SK-N-SH (cell line): ENCODE results near the gene USE1. TPM values are rescaled to one million over a fixed set of nuclear protein-coding genes. Genes with fewer than 3 reads are reported as not detected.

Source experiments
- CTCF ChIA-PET: fragments of 300-600, 350-600 bp; formaldehyde crosslinking; extraction: SDS; loops from one replicate; lab custom pipeline; 2021; lab: Yijun Ruan, JAX
- POLR2A ChIA-PET: fragments of 350-600 bp; sonication (Branson Sonifier 250); formaldehyde crosslinking; extraction: SDS; loops from one replicate; lab custom pipeline; 2020; ENCODE audit warnings: antibody characterized with exemption, inconsistent platforms; lab: Yijun Ruan, JAX
- DNase-seq: peaks from one replicate; pipeline ENCODE4 v3.0.0; 2012
- H2AFZ ChIP-seq: fragments of 200-600 bp; sonication (generic); 2 replicates; pipeline ENCODE4 v1.8.1; 2016; ENCODE audit warnings: antibody characterized with exemption, mild to moderate bottlenecking, low read depth
- H3F3A ChIP-seq: fragments of 200-600 bp; sonication (generic); replicated peaks from 2 replicates; pipeline ENCODE3; 2016; ENCODE audit warnings: antibody characterized with exemption, mild to moderate bottlenecking; ENCODE audit not compliant: insufficient read depth
- H3K27ac ChIP-seq, 2 experiments: fragments of 200-500 bp in 1 of 2; fragments of 200-600 bp in 1 of 2; sonication (Bioruptor generic) in 1 of 2; sonication (generic), shearing (Covaris generic) in 1 of 2; 2 replicates each; pipeline versions ENCODE4 v1.5.1 to v1.6.1; 2014 to 2016; ENCODE audit warnings: low read depth in 2 of 2, inconsistent platforms in 1 of 2, low read length in 1 of 2, mild to moderate bottlenecking in 1 of 2, mixed read lengths in 1 of 2
- H3K27me3 ChIP-seq: fragments of 200-600 bp; sonication (generic), shearing (Covaris generic); 2 replicates; pipeline ENCODE4 v1.6.1; 2016; ENCODE audit warnings: mixed run types; ENCODE audit not compliant: insufficient read depth
- H3K36me3 ChIP-seq, 2 experiments: fragments of 200-500 bp in 1 of 2; fragments of 200-600 bp in 1 of 2; sonication (Bioruptor generic) in 1 of 2; sonication (generic) in 1 of 2; replicated peaks in 1 of 2; 2 replicates each; pipeline versions ENCODE3 to v1.5.1; 2014 to 2016; ENCODE audit warnings: low read length in 1 of 2, mild to moderate bottlenecking in 1 of 2; ENCODE audit not compliant: insufficient read depth in 2 of 2, control insufficient read depth in 1 of 2
- H3K4me1 ChIP-seq, 2 experiments: fragments of 200-500 bp in 1 of 2; fragments of 200-600 bp in 1 of 2; sonication (Bioruptor generic) in 1 of 2; sonication (generic), shearing (Covaris generic) in 1 of 2; 2 replicates each; pipeline versions ENCODE4 v1.5.1 to v1.6.1; 2014 to 2016; ENCODE audit warnings: low read depth in 1 of 2, low read length in 1 of 2, mixed run types in 1 of 2; ENCODE audit not compliant: insufficient read depth in 2 of 2, control insufficient read depth in 1 of 2
- H3K4me2 ChIP-seq: fragments of 200-600 bp; sonication (generic), shearing (Covaris generic); 2 replicates; pipeline ENCODE4 v1.6.1; 2017; ENCODE audit warnings: mixed run types
- H3K4me3 ChIP-seq, 2 experiments: fragments of 200-500 bp in 1 of 2; fragments of 200-600 bp in 1 of 2; sonication (Bioruptor generic) in 1 of 2; sonication (generic), shearing (Covaris generic) in 1 of 2; 2 replicates each; pipeline versions ENCODE4 v1.5.1 to v1.8.1; 2014 to 2016; ENCODE audit warnings: low read depth in 2 of 2, inconsistent platforms in 1 of 2, low read length in 1 of 2, mild to moderate bottlenecking in 1 of 2, mixed read lengths in 1 of 2, moderate library complexity in 1 of 2
- H3K79me2 ChIP-seq: fragments of 200-600 bp; sonication (generic); 2 replicates; pipeline ENCODE4 v1.8.1; 2017; ENCODE audit warnings: mild to moderate bottlenecking; ENCODE audit not compliant: insufficient read depth
- H3K9ac ChIP-seq: fragments of 200-600 bp; sonication (generic); 2 replicates; pipeline ENCODE4 v1.6.1; 2017; ENCODE audit warnings: mixed run types
- H3K9me2 ChIP-seq: fragments of 200-600 bp; sonication (generic); 2 replicates; pipeline ENCODE4 v1.6.1; 2017; ENCODE audit warnings: mixed run types
- H3K9me3 ChIP-seq: fragments of 200-600 bp; sonication (generic); 2 replicates; pipeline ENCODE4 v1.6.1; 2017; ENCODE audit warnings: mixed run types, mild to moderate bottlenecking, moderate library complexity
- H4K20me1 ChIP-seq: fragments of 200-600 bp; sonication (generic); 2 replicates; pipeline ENCODE4 v1.6.1; 2017; ENCODE audit warnings: mild to moderate bottlenecking, mixed run types; ENCODE audit not compliant: insufficient read depth
- CHD2 ChIP-seq: fragments of 150-350 bp; IDR thresholded peaks from 2 replicates; pipeline ENCODE4 v1.6.1; 2018; ENCODE audit warnings: low read length; ENCODE audit not compliant: partially characterized antibody
- EP300 ChIP-seq, 2 experiments: IDR thresholded peaks; 2 replicates each; pipeline versions ENCODE4 v1.4.0 to v1.6.1; 2012; ENCODE audit warnings: borderline replicate concordance in 1 of 2, low read depth in 1 of 2, low read length in 1 of 2
- EZH2phosphoT487 ChIP-seq: fragments of 200-600 bp; sonication (generic); IDR thresholded peaks from 2 replicates; pipeline ENCODE4 v1.6.1; 2017; ENCODE audit warnings: low read depth, mixed run types, mild to moderate bottlenecking, antibody characterized with exemption, moderate library complexity, borderline replicate concordance
- FOSL2 ChIP-seq: IDR thresholded peaks from 2 replicates; pipeline ENCODE4 v1.4.0; 2012; ENCODE audit warnings: low read depth, mild to moderate bottlenecking, moderate library complexity, borderline replicate concordance
- FOXJ3 ChIP-seq: sonication (generic); formaldehyde crosslinking; IDR thresholded peaks from 2 replicates; pipeline ENCODE4 v1.5.1; 2020; ENCODE audit warnings: mild to moderate bottlenecking, missing genetic modification reagents
- GATA2 ChIP-seq: sonication (generic); formaldehyde crosslinking; IDR thresholded peaks from 2 replicates; pipeline ENCODE4 v1.5.0; 2020; ENCODE audit warnings: mild to moderate bottlenecking, missing genetic modification reagents
- JUND ChIP-seq: IDR thresholded peaks from 2 replicates; pipeline ENCODE4 v1.4.0; 2012
- MEF2A ChIP-seq: IDR thresholded peaks from 2 replicates; pipeline ENCODE4 v1.4.0; 2012; ENCODE audit warnings: low read depth, borderline replicate concordance
- MXI1 ChIP-seq: IDR thresholded peaks from 2 replicates; pipeline ENCODE4 v1.6.1; 2012; ENCODE audit warnings: mild to moderate bottlenecking, low read depth, low read length, improper control_type of control experiment
- POLR2AphosphoS5 ChIP-seq: IDR thresholded peaks from 2 replicates; pipeline ENCODE4 v1.6.1; 2012; ENCODE audit warnings: low read depth, low read length
- RCOR1 ChIP-seq: fragments of 150-350 bp; IDR thresholded peaks from 2 replicates; pipeline ENCODE4 v1.6.1; 2017; ENCODE audit warnings: antibody characterized with exemption, low read length
- RFX5 ChIP-seq: IDR thresholded peaks from 2 replicates; pipeline ENCODE4 v1.6.1; 2012; ENCODE audit warnings: mild to moderate bottlenecking, improper control_type of control experiment, low read length
- RXRA ChIP-seq: IDR thresholded peaks from 2 replicates; pipeline ENCODE4 v1.4.0; 2012; ENCODE audit warnings: low read depth, mild to moderate bottlenecking, borderline replicate concordance
- WGBS: methylation state at CpG from one replicate; pipeline ENCODE4 v1.1.6; 2017; ENCODE audit warnings: low lambda C conversion rate; 5-methylcytosine and 5-hydroxymethylcytosine counted together
- polyA plus RNA-seq, 3 experiments: library from polyadenylated mRNA; depleted of rRNA; stranded (reverse); fragments of >200 nt; gene quantifications; 2 replicates each; pipeline ENCODE4 v1.2.3, GENCODE V29; 2012
- TF ChIP-seq, protein P1 (sequence below): IDR thresholded peaks from 2 replicates; pipeline ENCODE4; 2012
- TF ChIP-seq, protein P2 (sequence below): fragments of 150-350 bp; IDR thresholded peaks from 2 replicates; pipeline ENCODE4 v1.6.1; 2017; ENCODE audit warnings: antibody characterized with exemption, low read length, low read depth, borderline replicate concordance
- TF ChIP-seq, protein P3 (sequence below): IDR thresholded peaks from 2 replicates; pipeline ENCODE4 v1.6.1; 2012; ENCODE audit warnings: mild to moderate bottlenecking, low read depth, low read length, moderate library complexity
- TF ChIP-seq, protein P4 (sequence below): IDR thresholded peaks from 2 replicates; pipeline ENCODE4 v1.4.0; 2012; ENCODE audit warnings: low read depth, borderline replicate concordance
- TF ChIP-seq, protein P5 (sequence below): IDR thresholded peaks from 2 replicates; pipeline ENCODE4 v1.4.0; 2012; ENCODE audit warnings: low read depth, borderline replicate concordance

Gene USE1
- polyA plus RNA-seq, 1 of the 3 experiments (the other 2 are of a cell fraction): 81.8 TPM

DNA sequence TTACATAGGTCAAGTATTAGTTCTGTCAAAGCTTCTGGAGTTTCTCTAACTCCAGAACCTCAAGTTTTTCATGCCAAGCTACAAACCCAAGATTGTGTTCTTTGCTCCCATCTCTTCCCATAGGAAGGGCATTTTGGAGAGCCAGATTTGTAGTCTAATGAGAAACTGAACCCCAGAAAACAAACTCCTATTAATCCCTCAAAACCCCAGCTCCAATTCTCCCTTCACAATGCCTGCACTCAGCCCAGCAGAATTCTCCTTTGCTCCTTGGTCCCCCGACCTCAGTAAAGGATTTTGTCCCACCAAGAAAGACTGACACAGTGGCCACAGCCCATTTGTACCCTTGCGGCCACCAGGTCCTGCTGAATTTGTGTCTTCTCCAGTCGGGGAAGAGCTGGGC is 41.0 kb downstream of the USE1 start:
- Histone ChIP-seq H3K27ac (no peak overlapping the region), H2AFZ (no peak overlapping the region), H3K36me3 (no peaks in the 10 kb centered on the region), H3F3A (no peaks in the 10 kb centered on the region), H3K9me2 (no peaks in the 10 kb centered on the region), H4K20me1 (no peaks in the 10 kb centered on the region), H3K4me2 (no peak overlapping the region), H3K9me3 (peaks cover 9% of the 10 kb centered on the region; the same call in 1 of the 2 replicates), H3K4me1 (no peaks in the 10 kb centered on the region), H3K79me2 (no peaks in the 10 kb centered on the region), H3K9ac (no peak overlapping the region), H3K4me3 (no peak overlapping the region), H3K27me3 (no peaks in the 10 kb centered on the region)
- no peak for DNase-seq
- TF ChIP-seq CHD2 (no peak), RFX5 (no peak), EP300 (IDR thresholded peaks at IDR 0.05; ENCODE audit: borderline replicate concordance in 1 of 2, low read depth in 1 of 2, low read length in 1 of 2) (no peak), RXRA (no peak)
- TF ChIP-seq, protein P1, sequence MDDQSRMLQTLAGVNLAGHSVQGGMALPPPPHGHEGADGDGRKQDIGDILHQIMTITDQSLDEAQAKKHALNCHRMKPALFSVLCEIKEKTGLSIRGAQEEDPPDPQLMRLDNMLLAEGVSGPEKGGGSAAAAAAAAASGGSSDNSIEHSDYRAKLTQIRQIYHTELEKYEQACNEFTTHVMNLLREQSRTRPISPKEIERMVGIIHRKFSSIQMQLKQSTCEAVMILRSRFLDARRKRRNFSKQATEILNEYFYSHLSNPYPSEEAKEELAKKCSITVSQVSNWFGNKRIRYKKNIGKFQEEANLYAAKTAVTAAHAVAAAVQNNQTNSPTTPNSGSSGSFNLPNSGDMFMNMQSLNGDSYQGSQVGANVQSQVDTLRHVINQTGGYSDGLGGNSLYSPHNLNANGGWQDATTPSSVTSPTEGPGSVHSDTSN: no peak
- TF ChIP-seq, protein P2, sequence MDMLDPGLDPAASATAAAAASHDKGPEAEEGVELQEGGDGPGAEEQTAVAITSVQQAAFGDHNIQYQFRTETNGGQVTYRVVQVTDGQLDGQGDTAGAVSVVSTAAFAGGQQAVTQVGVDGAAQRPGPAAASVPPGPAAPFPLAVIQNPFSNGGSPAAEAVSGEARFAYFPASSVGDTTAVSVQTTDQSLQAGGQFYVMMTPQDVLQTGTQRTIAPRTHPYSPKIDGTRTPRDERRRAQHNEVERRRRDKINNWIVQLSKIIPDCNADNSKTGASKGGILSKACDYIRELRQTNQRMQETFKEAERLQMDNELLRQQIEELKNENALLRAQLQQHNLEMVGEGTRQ: no peak
- TF ChIP-seq, protein P3, sequence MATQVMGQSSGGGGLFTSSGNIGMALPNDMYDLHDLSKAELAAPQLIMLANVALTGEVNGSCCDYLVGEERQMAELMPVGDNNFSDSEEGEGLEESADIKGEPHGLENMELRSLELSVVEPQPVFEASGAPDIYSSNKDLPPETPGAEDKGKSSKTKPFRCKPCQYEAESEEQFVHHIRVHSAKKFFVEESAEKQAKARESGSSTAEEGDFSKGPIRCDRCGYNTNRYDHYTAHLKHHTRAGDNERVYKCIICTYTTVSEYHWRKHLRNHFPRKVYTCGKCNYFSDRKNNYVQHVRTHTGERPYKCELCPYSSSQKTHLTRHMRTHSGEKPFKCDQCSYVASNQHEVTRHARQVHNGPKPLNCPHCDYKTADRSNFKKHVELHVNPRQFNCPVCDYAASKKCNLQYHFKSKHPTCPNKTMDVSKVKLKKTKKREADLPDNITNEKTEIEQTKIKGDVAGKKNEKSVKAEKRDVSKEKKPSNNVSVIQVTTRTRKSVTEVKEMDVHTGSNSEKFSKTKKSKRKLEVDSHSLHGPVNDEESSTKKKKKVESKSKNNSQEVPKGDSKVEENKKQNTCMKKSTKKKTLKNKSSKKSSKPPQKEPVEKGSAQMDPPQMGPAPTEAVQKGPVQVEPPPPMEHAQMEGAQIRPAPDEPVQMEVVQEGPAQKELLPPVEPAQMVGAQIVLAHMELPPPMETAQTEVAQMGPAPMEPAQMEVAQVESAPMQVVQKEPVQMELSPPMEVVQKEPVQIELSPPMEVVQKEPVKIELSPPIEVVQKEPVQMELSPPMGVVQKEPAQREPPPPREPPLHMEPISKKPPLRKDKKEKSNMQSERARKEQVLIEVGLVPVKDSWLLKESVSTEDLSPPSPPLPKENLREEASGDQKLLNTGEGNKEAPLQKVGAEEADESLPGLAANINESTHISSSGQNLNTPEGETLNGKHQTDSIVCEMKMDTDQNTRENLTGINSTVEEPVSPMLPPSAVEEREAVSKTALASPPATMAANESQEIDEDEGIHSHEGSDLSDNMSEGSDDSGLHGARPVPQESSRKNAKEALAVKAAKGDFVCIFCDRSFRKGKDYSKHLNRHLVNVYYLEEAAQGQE: no peak
- ChIA-PET CTCF (interaction anchor here (1.0 to 1.7 kb wide), 2 partner anchors 26 to 27 kb away, joined by 4 to 5 read pairs; no protein-coding TSS in a partner anchor), POLR2A (no interaction called here)
- 59% methylated on average over 3 of the region's 3 CpGs for WGBS

DNA sequence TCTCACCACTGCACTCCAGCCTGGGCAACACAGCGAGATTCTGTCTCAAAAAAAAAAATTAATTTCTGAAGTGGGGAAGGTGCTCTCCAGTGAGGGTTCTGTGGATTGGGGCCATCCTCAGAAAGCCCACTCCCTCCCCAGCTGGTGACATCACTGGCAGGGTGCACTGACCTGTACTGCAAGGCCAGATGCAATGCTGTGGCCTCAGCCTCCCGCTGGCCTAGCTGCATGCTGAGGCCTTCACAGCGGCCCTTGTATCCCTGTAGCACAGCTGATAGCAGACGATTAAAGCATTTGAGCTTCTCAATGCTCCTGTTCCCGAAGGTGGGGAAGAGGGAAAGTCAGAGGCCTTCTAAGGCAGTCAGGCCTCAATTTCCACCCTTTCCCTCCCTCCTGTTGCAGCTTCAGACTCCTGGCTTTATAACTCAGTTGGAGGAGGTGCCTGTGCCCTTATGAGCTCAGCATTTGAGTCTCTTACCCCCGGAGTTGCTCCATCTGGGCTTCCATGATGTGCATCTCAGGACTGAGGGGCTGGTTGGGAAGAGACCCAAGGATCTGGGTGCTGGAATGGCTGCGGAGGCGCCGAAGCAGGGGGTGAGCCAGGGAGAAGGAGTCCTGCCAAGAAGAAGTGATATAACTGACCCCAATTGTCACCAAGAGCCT is 44.1 kb downstream of the USE1 start:
- DNase-seq: no peak
- CTCF ChIA-PET: interaction anchor here (1.2 to 1.7 kb wide), 6 partner anchors 8 to 196 kb away, joined by 3 to 11 read pairs (median 4); partner anchors contain the start of gene ANKLE1

More for the DNA sequence above, 44.1 kb downstream of the USE1 start:
- H3K79me2 ChIP-seq: no peaks in the 10 kb centered on the region
- H3K4me2 ChIP-seq: no peak overlapping the region
- H2AFZ ChIP-seq: no peak overlapping the region
- no peaks in the 10 kb centered on the region for H3F3A ChIP-seq
- POLR2A ChIA-PET: interaction anchor here (1.2 to 2.2 kb wide), 3 partner anchors 33 to 44 kb away, joined by 3 to 4 read pairs (median 4); partner anchors contain the start of genes OCEL1 and USE1
- no peak overlapping the region for H3K4me3 ChIP-seq
- no peaks in the 10 kb centered on the region for H3K4me1 ChIP-seq
- no peaks in the 10 kb centered on the region for H4K20me1 ChIP-seq
- peaks cover 9% of the 10 kb centered on the region; the same call in 1 of the 2 replicates for H3K9me3 ChIP-seq
- no peak overlapping the region for H3K27ac ChIP-seq
- TF ChIP-seq GATA2: no peak
- no peak for TF ChIP-seq MXI1
- no peak for TF ChIP-seq FOXJ3 (CRISPR knock-in tag)
- TF ChIP-seq EZH2phosphoT487: no peak
- TF ChIP-seq FOSL2: no peak
- TF ChIP-seq, protein P4, sequence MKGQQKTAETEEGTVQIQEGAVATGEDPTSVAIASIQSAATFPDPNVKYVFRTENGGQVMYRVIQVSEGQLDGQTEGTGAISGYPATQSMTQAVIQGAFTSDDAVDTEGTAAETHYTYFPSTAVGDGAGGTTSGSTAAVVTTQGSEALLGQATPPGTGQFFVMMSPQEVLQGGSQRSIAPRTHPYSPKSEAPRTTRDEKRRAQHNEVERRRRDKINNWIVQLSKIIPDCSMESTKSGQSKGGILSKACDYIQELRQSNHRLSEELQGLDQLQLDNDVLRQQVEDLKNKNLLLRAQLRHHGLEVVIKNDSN: no peak
- TF ChIP-seq POLR2AphosphoS5: no peak
- no peak for TF ChIP-seq CHD2
- TF ChIP-seq, protein P5, sequence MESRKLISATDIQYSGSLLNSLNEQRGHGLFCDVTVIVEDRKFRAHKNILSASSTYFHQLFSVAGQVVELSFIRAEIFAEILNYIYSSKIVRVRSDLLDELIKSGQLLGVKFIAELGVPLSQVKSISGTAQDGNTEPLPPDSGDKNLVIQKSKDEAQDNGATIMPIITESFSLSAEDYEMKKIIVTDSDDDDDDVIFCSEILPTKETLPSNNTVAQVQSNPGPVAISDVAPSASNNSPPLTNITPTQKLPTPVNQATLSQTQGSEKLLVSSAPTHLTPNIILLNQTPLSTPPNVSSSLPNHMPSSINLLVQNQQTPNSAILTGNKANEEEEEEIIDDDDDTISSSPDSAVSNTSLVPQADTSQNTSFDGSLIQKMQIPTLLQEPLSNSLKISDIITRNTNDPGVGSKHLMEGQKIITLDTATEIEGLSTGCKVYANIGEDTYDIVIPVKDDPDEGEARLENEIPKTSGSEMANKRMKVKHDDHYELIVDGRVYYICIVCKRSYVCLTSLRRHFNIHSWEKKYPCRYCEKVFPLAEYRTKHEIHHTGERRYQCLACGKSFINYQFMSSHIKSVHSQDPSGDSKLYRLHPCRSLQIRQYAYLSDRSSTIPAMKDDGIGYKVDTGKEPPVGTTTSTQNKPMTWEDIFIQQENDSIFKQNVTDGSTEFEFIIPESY: no peak
- no peak for TF ChIP-seq RCOR1
- TF ChIP-seq JUND: no peak
- no peak for TF ChIP-seq MEF2A
- no peak overlapping the region for H3K9ac ChIP-seq
- H3K9me2 ChIP-seq: no peaks in the 10 kb centered on the region
- H3K36me3 ChIP-seq: no peaks in the 10 kb centered on the region
- H3K27me3 ChIP-seq: no peaks in the 10 kb centered on the region
- WGBS: 41% methylated on average over 6 of the region's 9 CpGs
